Esophagus muscularis mucosa (tissue), 4 donors: ENCODE measurements around the gene SLC10A7.

ENCODE experiments used
- CTCF ChIP-seq, 3 experiments: fragments of 200-600 bp in 2 of 3; fragments of 450-650 bp in 1 of 3; sonication (generic) in 2 of 3; IDR thresholded peaks; one replicate each; pipeline ENCODE4 v1.5.1; 2017 to 2019; ENCODE audit warnings: antibody characterized with exemption in 3 of 3, mild to moderate bottlenecking in 2 of 3, moderate library complexity in 1 of 3
- EP300 ChIP-seq: sonication (generic); formaldehyde crosslinking; IDR thresholded peaks from one replicate; pipeline ENCODE4 v1.6.1; 2017; ENCODE audit warnings: antibody characterized with exemption
- POLR2A ChIP-seq: fragments of 450-650 bp; IDR thresholded peaks from one replicate; pipeline ENCODE4 v1.6.1; 2017; ENCODE audit warnings: antibody characterized with exemption, moderate library complexity, mild to moderate bottlenecking, low read depth

- no peak for TF ChIP-seq CTCF (IDR thresholded peaks at IDR 0.05)
- TF ChIP-seq EP300 = no peak
- TF ChIP-seq POLR2A = no peak
Measured at GRCh38 chr4:146453181-146453807, 68.4 kb downstream of the SLC10A7 start.
